Measurements from ENCODE around the gene FGG.
A peak's percentile ranks its signal among the peaks of the same experiment; 100 is the strongest.

DNA sequence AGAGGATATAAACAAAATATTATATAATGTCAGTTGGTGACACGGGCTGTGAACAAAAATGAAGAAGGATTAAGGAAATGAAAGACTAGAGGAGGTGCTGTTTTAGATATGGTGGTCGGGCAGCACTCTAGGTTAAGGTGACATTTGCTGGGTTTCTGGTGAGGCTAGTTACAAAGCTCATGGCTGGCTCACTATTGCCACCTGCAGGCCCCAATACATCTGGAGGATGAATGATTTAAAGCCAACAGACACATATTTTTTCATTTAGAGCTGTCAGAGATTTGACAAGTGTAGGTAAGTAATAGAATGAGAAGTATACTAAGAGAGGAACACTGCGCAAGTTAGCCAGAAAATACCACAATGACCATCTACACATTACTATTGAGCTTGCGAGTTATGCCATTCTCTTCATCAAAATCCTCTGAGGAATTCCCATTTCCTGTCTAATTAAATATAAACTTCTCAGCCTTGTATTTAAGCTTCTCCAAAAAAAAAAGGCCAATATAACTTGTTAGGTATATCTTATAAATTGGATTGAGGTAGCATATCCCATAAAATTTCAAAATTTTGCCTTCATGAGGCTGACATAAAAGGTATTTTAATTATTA lies 6.4 kb upstream of the FGG start:
- peak in 2 of 3 donors; percentile 45 to 46 for TF ChIP-seq CTCF (IDR thresholded peaks at IDR 0.05)
- no peak for TF ChIP-seq POLR2A (IDR thresholded peaks at IDR 0.05)
